K562 (cell line): ENCODE results near the gene CCDC88A. TPM values are rescaled to one million over a fixed set of nuclear protein-coding genes. Genes with fewer than 3 reads are reported as not detected.

ENCODE experiments used
- CBFA2T2 ChIP-seq: fragments of 450-650 bp; conservative IDR thresholded peaks from 2 replicates; pipeline ENCODE4 v1.6.1; 2017; ENCODE audit warnings: mild to moderate bottlenecking
- CBX3 ChIP-seq, 2 experiments: IDR thresholded peaks; 1 replicate in 1 of 2; 2 replicates in 1 of 2; pipeline ENCODE4 v1.6.1; 2012; ENCODE audit warnings: inconsistent platforms in 2 of 2, low read length in 2 of 2, borderline replicate concordance in 1 of 2, control low read depth in 1 of 2
- DIDO1 ChIP-seq: fragments of 450-650 bp; IDR thresholded peaks from 2 replicates; pipeline ENCODE4 v1.6.1; 2016; ENCODE audit warnings: low read depth, missing biosample characterization, missing genetic modification characterization
- ELK1 ChIP-seq: sonication (generic); formaldehyde crosslinking; IDR thresholded peaks from 2 replicates; pipeline ENCODE4 v1.8.1; 2022; ENCODE audit warnings: missing genetic modification reagents
- FOXK1 ChIP-seq: sonication (generic); formaldehyde crosslinking; IDR thresholded peaks from 2 replicates; pipeline ENCODE4 v1.8.0; 2022; ENCODE audit warnings: missing genetic modification reagents, mild to moderate bottlenecking, borderline replicate concordance
- GATAD2A ChIP-seq: fragments of 450-650 bp; IDR thresholded peaks from 2 replicates; pipeline ENCODE4 v1.6.1; 2017
- HDAC6 ChIP-seq: IDR thresholded peaks from 2 replicates; pipeline ENCODE4 v1.6.1; 2012; ENCODE audit warnings: low read depth, mild to moderate bottlenecking, control low read depth, inconsistent platforms, low read length, moderate library complexity
- HDGF ChIP-seq: fragments of 450-650 bp; IDR thresholded peaks from 2 replicates; pipeline ENCODE4 v1.6.1; 2016
- KDM2B ChIP-seq: fragments of 250-450 bp; sonication (Bioruptor Pico); IDR thresholded peaks from 2 replicates; pipeline ENCODE4 v1.8.0; 2021; ENCODE audit warnings: mild to moderate bottlenecking, moderate library complexity
- NCOA2 ChIP-seq, 2 experiments: fragments of 450-650 bp; IDR thresholded peaks; 2 replicates each; pipeline ENCODE4 v1.6.1; 2018; ENCODE audit warnings: mild to moderate bottlenecking in 2 of 2, moderate library complexity in 1 of 2; ENCODE audit not compliant: partially characterized antibody in 2 of 2
- PML ChIP-seq: IDR thresholded peaks from 2 replicates; pipeline ENCODE4 v1.6.1; 2012; ENCODE audit warnings: low read length, inconsistent platforms
- RAD51 ChIP-seq: fragments of 450-650 bp; IDR thresholded peaks from 2 replicates; pipeline ENCODE4 v1.7.1; 2016; ENCODE audit warnings: low read depth, mild to moderate bottlenecking, borderline replicate concordance
- REST ChIP-seq, 2 experiments: fragments of 450-650 bp; formaldehyde crosslinking in 1 of 2; IDR thresholded peaks; 2 replicates each; pipeline versions ENCODE4 v1.4.0 to v1.6.1; 2014 to 2020; ENCODE audit warnings: mild to moderate bottlenecking in 2 of 2, borderline replicate concordance in 1 of 2, low read depth in 1 of 2
- SP1 ChIP-seq: sonication (generic); formaldehyde crosslinking; IDR thresholded peaks from 2 replicates; pipeline ENCODE4 v1.8.1; 2022; ENCODE audit warnings: mild to moderate bottlenecking, missing genetic modification reagents
- U2AF1 ChIP-seq: fragments of 200-400 bp; formaldehyde crosslinking; optimal IDR thresholded peaks from 2 replicates; pipeline ENCODE3; 2017; ENCODE audit warnings: mild to moderate bottlenecking, low read depth, low read length, moderate library complexity
- ZBTB33 ChIP-seq: sonication (generic); formaldehyde crosslinking; IDR thresholded peaks from 2 replicates; pipeline ENCODE4 v1.8.1; 2023; ENCODE audit warnings: mild to moderate bottlenecking, missing genetic modification reagents
- ZNF551 ChIP-seq: fragments of 250-450 bp; sonication (Bioruptor Pico); IDR thresholded peaks from 2 replicates; pipeline ENCODE4 v1.5.0; 2021; ENCODE audit warnings: mild to moderate bottlenecking, moderate library complexity
- polyA plus RNA-seq, 8 experiments: library from polyadenylated mRNA; depleted of rRNA in 4 of 8; stranded (reverse) in 5 of 8; unstranded in 3 of 8; fragments of >200 nt; fragmentation: Nextera tagmentation in 2 of 8; fragmentation: Illumina TruSeq in 1 of 8; extraction: Ambion mirVana in 2 of 8; extraction: Trizol in 1 of 8; gene quantifications; 2 replicates each; pipeline versions ENCODE4 v1.2.1 to v1.2.3, GENCODE V29; 2011 to 2014; ENCODE audit warnings: inconsistent platforms in 1 of 8, missing spikeins in 1 of 8
- total RNA-seq, 7 experiments: library from RNA; depleted of rRNA in 6 of 7; stranded (reverse); fragments of >200 nt in 6 of 7; fragmentation: Illumina TruSeq in 2 of 7; extraction: Trizol in 2 of 7; gene quantifications; 2 replicates each; pipeline versions ENCODE4 v1.2.1 to v1.2.3, GENCODE V29; 2011 to 2021; ENCODE audit warnings: low replicate concordance in 1 of 7

The CCDC88A gene
- total and polyA plus RNA-seq, 9 of the 15 experiments (the other 6 are each of a cell fraction or from before 2014, with no cell fraction given), result 29.3 to 102 (median 55.6) TPM

GRCh38 chr2:55282110-55282917 is 137.3 kb downstream of the CCDC88A start (continued):
- TF ChIP-seq NCOA2 (IDR thresholded peaks at IDR 0.05; ENCODE audit: partially characterized antibody in 2 of 2) (no peak), FOXK1 (CRISPR knock-in tag) (peak; percentile 52; the same call in 1 of the 2 replicates), DIDO1 (no peak), ZNF551 (CRISPR knock-in tag) (no peak), ZBTB33 (CRISPR knock-in tag) (peak; percentile 43; the same call in 1 of the 2 replicates), RAD51 (peak; percentile 15; the same call in 1 of the 2 replicates), SP1 (CRISPR knock-in tag) (peak; percentile 69; the same call in 1 of the 2 replicates), GATAD2A (no peak), KDM2B (CRISPR knock-in tag) (0 out of 2 replicates have a peak, but pooled peaks have one; percentile 39), CBX3 (IDR thresholded peaks at IDR 0.05; ENCODE audit: borderline replicate concordance in 1 of 2, low read length in 2 of 2) (peak in 1 of 2 experiments; percentile 69; a peak in 1 of 3 replicates), HDGF (no peak), U2AF1 (peak; percentile 55), REST (IDR thresholded peaks at IDR 0.05; ENCODE audit: borderline replicate concordance) (peak; percentile 35; the same call in 1 of the 2 replicates), REST (CRISPR knock-in tag; IDR thresholded peaks at IDR 0.05; ENCODE audit: low read depth) (no peak), CBFA2T2 (no peak), PML (peak; percentile 66), ELK1 (no peak), HDAC6 (no peak)
